GM19328 (cell line): ENCODE data around the gene LCMT1.
"Not testable (repeated sequence)": the region's sequence is repeated elsewhere in the genome, so short reads cannot be mapped to it uniquely, and the experiment has no call there.

ENCODE experiments used
- ATAC-seq: cut with Tn5 transposase; IDR thresholded peaks from one replicate; pipeline ENCODE4 v1.9.1; 2021; ENCODE audit warnings: mild to moderate bottlenecking, moderate library complexity; ENCODE audit not compliant: unreplicated experiment

The LCMT1 gene

GRCh38 chr16:25094596-25094995 is 16.9 kb upstream of the LCMT1 start:
- ATAC-seq: no peak

- ATAC-seq: no peak
Observed at GRCh38 chr16:25095636-25096035, 15.9 kb upstream of the LCMT1 start.

- no peak for ATAC-seq
Observed at GRCh38 chr16:25097276-25097975, 14.1 kb upstream of the LCMT1 start.

GRCh38 chr16:25100511-25100910 is 11.0 kb upstream of the LCMT1 start:
- no peak for ATAC-seq

GRCh38 chr16:25106567-25107465 is 4.7 kb upstream of the LCMT1 start:
- peak; percentile 40 for ATAC-seq

GRCh38 chr16:25107466-25107792 is 4.1 kb upstream of the LCMT1 start:
- no peak for ATAC-seq

GRCh38 chr16:25108054-25108453 is 3.5 kb upstream of the LCMT1 start:
- ATAC-seq: no peak

GRCh38 chr16:25109643-25110042 is 1.9 kb upstream of the LCMT1 start:
- no peak for ATAC-seq

GRCh38 chr16:25110387-25110947 is 1.1 kb upstream of the LCMT1 start:
- ATAC-seq: no peak

- ATAC-seq: no peak
Observed at GRCh38 chr16:25114121-25114520, 2.6 kb downstream of the LCMT1 start.

GRCh38 chr16:25118851-25119578 is 7.5 kb downstream of the LCMT1 start:
- ATAC-seq: no peak

- ATAC-seq: no peak
Observed at GRCh38 chr16:25121824-25122600, 10.5 kb downstream of the LCMT1 start.

- ATAC-seq: no peak
Observed at GRCh38 chr16:25124503-25124902, 13.0 kb downstream of the LCMT1 start.

GRCh38 chr16:25126086-25126666 is 14.6 kb downstream of the LCMT1 start:
- not testable (repeated sequence) for ATAC-seq

GRCh38 chr16:25126820-25127232 is 15.3 kb downstream of the LCMT1 start:
- ATAC-seq: no peak

GRCh38 chr16:25132751-25133150 is 21.2 kb downstream of the LCMT1 start:
- not testable (repeated sequence) for ATAC-seq

GRCh38 chr16:25134166-25134700 is 22.7 kb downstream of the LCMT1 start:
- ATAC-seq: no peak

GRCh38 chr16:25135254-25135878 is 23.8 kb downstream of the LCMT1 start:
- ATAC-seq: no peak

GRCh38 chr16:25138130-25138529 is 26.6 kb downstream of the LCMT1 start:
- ATAC-seq: no peak
